GM19025 (cell line): ENCODE results near the gene NR4A2.
"Not testable (repeated sequence)": the region's sequence is repeated elsewhere in the genome, so short reads cannot be mapped to it uniquely, and the experiment has no call there.

Source experiments
- ATAC-seq: cut with Tn5 transposase; IDR thresholded peaks from one replicate; pipeline ENCODE4 v1.9.1; 2021; ENCODE audit warnings: mild to moderate bottlenecking, low read depth, moderate library complexity; ENCODE audit not compliant: unreplicated experiment

Gene NR4A2

GRCh38 chr2:156322686-156323231, 9.8 kb downstream of the NR4A2 start:
- ATAC-seq: peak; percentile 8

DNA sequence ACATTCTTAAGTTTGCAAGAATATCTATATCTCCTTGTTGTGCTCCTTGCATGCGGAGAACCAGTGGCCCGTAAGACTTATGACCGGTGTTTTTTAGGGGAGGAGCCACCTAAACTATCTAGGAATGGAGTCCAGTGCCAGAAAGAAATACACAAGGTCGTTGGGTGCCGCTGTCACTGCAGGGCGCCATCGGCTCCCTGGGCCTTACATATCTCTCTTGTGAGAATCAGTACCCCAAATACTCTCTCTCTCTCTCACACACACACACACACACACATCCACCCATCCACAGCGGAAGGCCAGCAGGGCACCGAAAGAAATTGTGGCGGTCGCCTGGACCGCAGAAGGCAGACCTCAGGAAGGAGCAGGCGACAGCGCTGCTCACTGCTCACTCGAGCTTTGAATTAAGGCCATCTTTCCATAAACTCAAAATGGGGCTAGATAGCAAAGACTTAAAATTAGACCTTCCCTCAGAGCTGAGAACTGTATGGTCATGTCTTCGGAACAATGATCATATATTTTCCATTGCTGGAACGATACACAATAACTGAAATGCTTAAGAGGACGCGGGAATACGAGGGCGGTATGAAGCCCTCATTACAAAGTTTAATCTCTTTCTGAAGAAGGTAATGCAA, 10.4 kb downstream of the NR4A2 start:
- ATAC-seq: peak; percentile 53

DNA sequence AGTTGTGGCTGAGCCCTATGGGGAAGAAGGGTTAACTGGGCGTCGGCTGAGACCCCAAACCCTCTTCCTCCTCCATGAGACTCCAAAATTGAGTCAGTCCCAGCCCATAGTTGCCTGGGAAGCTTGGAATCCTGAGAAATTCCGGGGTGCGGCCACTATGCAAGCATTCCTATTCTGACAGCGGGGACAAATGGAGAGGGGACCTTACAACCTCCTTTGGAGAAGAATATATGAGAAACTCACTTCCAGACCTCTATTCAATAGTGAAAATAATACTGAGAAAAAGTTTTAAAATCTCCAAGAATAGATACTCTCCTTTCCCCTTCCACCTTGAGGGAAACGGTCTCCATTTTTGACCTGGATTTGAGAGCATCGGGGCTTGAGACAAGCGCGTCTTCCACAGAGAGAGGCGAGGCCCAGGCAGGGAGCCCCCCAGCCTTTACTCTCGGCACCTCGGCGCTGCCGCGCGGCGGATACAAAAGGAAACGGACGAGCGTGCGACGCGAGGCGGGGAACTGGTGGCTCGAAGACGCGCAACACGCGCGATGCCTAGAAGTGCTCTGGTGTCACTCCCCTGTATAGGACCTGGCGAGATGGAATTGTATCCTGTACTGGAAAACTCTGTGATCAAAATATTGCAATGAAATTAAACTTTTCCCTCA, 11.1 kb downstream of the NR4A2 start:
- no peak for ATAC-seq

GRCh38 chr2:156320486-156321098, 11.9 kb downstream of the NR4A2 start:
- no peak for ATAC-seq

DNA sequence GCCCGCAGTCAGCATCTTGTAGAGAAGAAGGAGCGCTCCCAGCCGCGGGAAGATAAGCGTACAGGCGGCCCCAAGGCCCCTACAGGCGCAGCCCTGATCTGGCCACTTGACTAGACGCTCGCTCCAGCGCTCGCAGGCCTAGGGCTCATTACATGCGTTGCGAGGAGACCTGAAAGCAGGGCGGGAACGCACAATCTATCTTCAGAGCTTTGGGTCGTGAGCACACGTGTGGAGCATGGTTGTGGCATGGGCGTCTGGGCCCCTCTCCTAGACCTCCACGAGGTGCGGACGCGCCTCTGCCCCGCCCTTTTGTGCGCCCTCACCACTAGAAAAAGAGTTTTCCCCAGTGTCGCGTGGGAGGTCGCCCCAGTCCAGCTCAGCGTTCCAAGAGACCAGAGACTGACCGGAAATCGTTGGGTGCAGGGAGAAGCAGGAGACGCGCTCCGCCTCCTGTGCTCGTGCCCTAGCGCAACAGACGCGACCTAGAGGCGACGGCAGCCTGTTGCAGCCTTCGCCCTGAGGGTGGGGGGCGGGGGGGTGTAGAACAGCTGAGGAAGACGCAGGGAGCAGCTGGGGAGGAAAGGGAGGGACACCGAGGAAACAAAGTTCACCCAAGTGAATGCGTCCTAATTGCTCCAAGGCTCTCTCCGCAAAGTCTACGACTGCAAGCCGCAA, 12.6 kb downstream of the NR4A2 start:
- ATAC-seq: no peak

GRCh38 chr2:156317631-156318030, 14.9 kb downstream of the NR4A2 start:
- ATAC-seq: no peak

- ATAC-seq: no peak
These were observed 20.5 kb downstream of the NR4A2 start for GRCh38 chr2:156311976-156312375.

- no peak for ATAC-seq
These were observed 21.7 kb downstream of the NR4A2 start for GRCh38 chr2:156310773-156311172.

DNA sequence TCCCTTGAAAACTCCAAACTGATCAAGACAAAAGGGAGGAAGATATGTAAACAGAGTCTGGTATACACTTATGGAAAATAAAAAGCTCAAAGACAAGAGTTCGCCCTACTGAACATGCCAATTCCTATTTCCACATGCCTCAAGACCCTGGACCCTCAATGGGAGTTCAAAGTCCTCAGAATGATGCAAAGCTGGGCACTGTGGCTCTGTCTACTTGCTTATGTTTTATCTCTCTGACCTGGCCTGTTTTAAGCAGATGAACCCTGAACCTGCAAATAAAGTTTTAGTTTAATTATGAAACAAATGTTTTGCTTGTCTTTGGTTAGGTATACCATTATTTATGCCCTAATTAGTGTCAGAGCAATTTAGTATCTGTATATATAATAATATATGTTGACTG, 22.6 kb downstream of the NR4A2 start:
- no peak for ATAC-seq

DNA sequence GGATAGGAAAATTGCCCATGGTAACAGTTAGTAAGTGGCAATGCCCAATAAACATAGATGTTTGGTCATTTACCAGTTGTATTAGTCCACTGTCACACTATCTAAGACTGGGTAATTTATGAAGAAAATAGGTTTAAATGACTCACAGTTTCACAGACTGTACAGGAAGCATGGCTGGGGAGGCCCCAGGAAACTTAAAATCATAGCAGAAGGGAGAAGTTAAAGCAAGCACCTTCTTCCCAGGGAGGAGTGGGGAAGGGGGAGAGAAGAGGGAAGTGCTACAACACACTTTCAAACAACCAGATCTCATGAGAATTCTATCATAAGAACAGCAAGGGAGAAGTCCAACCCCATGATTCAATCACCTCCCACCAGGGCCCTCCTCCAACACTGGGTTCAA, 23.4 kb downstream of the NR4A2 start:
- peak; percentile 61 for ATAC-seq

DNA sequence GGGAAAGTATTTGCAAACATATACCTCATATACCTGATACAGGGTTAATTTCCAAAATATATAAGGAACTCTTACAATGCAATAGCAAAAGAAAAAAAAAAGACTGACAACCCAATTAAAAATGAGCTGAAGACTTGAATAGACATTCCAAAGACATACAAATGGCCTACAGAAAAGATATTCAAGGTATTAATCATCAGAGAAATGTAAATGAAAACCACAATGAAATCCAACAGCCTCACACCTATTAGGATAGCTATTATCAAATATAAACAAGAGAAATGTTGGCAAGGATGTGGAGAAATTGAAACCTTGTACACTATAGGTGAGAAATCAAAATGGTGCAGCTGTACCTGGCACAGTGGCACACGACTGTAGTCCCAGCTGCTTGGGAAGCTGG, 25.7 kb downstream of the NR4A2 start:
- no peak for ATAC-seq

- ATAC-seq: no peak
These were observed 27.4 kb downstream of the NR4A2 start for GRCh38 chr2:156305121-156305520.

DNA sequence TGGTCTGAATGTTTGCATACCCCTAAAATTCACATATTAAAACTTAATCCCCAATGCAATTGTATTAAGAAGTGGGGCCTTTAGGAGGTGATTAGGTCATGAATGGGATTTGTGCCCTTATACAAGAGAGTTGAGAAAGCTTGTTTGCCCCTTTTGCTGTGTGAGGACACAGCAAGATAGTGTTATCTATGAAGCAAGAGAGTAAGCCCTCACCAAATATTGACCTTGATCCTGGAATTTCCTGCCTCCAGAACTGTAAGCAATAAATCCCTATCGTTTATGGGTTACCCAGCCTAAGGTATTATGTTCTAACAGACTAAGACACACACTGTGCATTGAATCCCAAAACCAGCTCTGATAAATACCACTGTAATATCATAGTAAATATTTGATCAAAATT, 32.2 kb downstream of the NR4A2 start:
- ATAC-seq: no peak

- ATAC-seq: no peak
These were observed 37.5 kb downstream of the NR4A2 start for GRCh38 chr2:156294945-156295580.

DNA sequence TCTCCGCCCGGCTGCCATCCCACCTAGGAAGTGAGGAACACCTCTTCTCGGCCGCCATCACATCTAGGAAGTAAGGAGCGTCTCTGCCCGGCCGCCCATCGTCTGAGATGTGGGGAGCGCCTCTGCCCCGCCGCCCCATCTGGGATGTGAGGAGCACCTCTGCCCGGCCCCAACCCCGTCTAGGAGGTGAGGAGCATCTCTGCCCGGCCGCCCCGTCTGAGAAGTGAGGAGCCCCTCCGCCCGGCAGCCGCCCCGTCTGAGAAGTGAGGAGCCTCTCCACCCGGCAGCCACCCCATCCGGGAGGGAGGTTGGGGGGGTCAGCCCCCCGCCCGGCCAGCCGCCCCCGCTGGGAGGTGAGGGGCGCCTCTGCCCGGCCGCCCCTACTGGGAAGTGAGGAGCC, 39.1 kb downstream of the NR4A2 start:
- ATAC-seq: not testable (repeated sequence)

GRCh38 chr2:156279446-156280150, 52.9 kb downstream of the NR4A2 start:
- ATAC-seq: no peak
